ENCODE data around the gene ARHGAP42. TPM values are rescaled to one million over a fixed set of nuclear protein-coding genes. Genes with fewer than 3 reads are reported as not detected.

Gene ARHGAP42
- total RNA-seq, 1 donor from 2014 or later, result 0.16 TPM

DNA sequence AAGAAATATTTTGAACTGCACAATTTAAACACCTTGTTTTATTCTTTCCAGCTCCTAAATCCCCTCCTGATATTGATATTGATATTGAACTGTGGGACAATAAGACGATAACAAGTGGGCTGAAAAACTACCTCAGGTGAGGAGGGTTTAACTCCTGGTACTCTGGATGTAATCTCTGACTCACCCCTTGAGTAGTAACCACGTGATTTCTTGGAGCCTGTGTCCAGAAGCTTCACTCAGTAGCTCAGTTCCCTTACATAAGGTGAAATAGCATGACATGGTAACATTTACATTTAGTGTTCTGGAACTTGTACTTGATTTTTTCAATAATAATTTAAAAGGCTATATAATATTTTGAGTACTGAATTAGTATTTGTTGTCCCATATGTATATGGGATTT is 274.5 kb downstream of the ARHGAP42 start:
- Mint-ChIP-seq H3K36me3 (ENCODE audit: low read depth) (no peaks in the 10 kb centered on the region), H3K4me1 (ENCODE audit: low read depth) (no peaks in the 10 kb centered on the region), H3K4me3 (ENCODE audit: low read depth) (no peak overlapping the region), H3K9me3 (no peaks in the 10 kb centered on the region), H3K27me3 (ENCODE audit: low read depth) (no peaks in the 10 kb centered on the region), H3K27ac (no peak overlapping the region)
- no peak for DNase-seq (ENCODE audit: low spot score)
- intact Hi-C loops (cut with micrococcal nuclease), result no loop called here

DNA sequence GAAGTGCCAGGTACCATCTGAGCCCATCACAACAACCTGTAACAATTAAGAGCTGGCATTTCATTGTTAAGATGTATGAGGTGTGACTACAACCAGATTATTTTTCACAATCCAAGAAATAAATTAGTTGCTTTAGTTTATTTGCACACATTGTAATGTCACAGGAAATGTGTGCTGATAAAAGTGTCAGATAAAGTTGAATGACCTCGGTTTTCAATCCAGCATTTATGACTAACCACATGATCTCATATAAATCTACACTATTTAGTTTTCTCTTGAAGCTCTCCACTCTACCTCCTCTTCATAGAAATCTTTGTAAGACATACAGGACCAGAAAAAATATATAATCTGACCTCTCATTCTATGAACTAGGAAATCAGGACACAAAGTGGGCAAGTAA is 276.3 kb downstream of the ARHGAP42 start:
- H3K27me3 Mint-ChIP-seq (ENCODE audit: low read depth), result no peaks in the 10 kb centered on the region
- DNase-seq (ENCODE audit: low spot score), result no peak
- no peaks in the 10 kb centered on the region for H3K36me3 Mint-ChIP-seq (ENCODE audit: low read depth)
- no peaks in the 10 kb centered on the region for H3K9me3 Mint-ChIP-seq
- no peak overlapping the region for H3K4me3 Mint-ChIP-seq (ENCODE audit: low read depth)
- intact Hi-C loops (cut with micrococcal nuclease), result no loop called here
- no peaks in the 10 kb centered on the region for H3K4me1 Mint-ChIP-seq (ENCODE audit: low read depth)
- no peak overlapping the region for H3K27ac Mint-ChIP-seq

DNA sequence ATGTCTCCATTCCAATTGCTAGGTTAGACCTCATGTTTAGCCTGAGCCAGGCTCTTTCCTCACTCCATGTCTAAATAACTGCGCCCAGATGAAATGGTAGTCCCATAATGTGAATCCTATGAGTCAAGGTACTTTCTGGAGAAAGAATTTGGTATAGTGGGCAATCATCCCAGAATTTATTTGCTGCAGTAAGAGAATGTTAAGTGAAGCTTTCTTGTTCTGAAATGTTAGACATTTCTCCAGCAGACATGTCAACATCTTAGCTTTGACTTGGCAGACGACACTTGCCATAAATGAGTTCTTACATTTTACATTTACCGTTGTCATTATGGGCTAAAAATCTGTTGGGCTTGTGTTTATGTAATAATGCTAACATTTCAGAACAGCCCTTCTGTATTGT is 277.3 kb downstream of the ARHGAP42 start:
- Mint-ChIP-seq H3K4me1 (ENCODE audit: low read depth) (no peaks in the 10 kb centered on the region), H3K27me3 (ENCODE audit: low read depth) (no peaks in the 10 kb centered on the region), H3K27ac (no peak overlapping the region), H3K9me3 (peaks cover 2% of the 10 kb centered on the region), H3K36me3 (ENCODE audit: low read depth) (no peaks in the 10 kb centered on the region), H3K4me3 (ENCODE audit: low read depth) (no peak overlapping the region)
- no peak for DNase-seq (ENCODE audit: low spot score)
- intact Hi-C loops (cut with micrococcal nuclease), result no loop called here

DNA sequence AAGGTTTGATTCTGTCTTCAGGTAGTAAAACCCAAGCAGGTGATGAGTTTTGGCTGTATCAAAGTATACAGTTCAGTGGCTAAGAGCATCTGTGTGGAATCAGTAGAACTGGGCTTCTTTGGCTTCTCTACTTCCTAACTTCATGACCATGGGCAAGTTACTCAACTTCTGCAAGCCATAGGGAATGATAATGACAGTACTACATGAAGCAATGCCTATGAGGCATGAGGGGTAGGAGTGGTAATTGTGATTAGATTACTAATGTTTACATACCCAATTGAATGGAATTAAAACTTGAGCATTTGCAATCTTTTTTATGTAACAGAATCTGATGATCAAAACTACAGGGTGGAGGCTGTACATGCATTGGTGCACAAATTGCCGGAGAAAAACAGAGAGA is 278.3 kb downstream of the ARHGAP42 start:
- peaks cover 4% of the 10 kb centered on the region for H3K9me3 Mint-ChIP-seq
- DNase-seq (ENCODE audit: low spot score), result no peak
- no peak overlapping the region for H3K27ac Mint-ChIP-seq
- no peaks in the 10 kb centered on the region for H3K36me3 Mint-ChIP-seq (ENCODE audit: low read depth)
- no peaks in the 10 kb centered on the region for H3K27me3 Mint-ChIP-seq (ENCODE audit: low read depth)
- H3K4me1 Mint-ChIP-seq (ENCODE audit: low read depth), result no peaks in the 10 kb centered on the region
- intact Hi-C loops (cut with micrococcal nuclease), result no loop called here
- no peak overlapping the region for H3K4me3 Mint-ChIP-seq (ENCODE audit: low read depth)

DNA sequence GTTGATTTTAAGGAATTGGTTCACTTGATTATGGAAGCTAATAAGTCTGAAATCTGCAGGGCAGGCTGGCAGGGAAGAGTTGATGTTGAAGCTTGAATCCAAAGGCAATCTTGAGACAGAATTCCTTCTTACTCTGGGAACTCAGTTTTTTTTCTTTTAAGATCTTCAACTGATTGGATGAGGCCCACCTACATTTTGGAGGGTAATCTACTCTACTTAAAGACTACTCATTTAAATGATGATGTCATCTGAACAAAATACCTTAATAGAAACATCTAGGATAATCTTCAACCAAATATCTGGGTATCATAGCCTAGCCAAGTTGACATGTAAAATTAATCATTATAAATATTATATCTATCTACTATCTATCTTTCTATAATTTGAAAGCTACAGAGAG is 279.3 kb downstream of the ARHGAP42 start:
- Mint-ChIP-seq H3K27me3 (ENCODE audit: low read depth) (no peaks in the 10 kb centered on the region), H3K4me3 (ENCODE audit: low read depth) (no peak overlapping the region), H3K9me3 (peaks cover 4% of the 10 kb centered on the region), H3K4me1 (ENCODE audit: low read depth) (no peaks in the 10 kb centered on the region), H3K27ac (no peak overlapping the region), H3K36me3 (ENCODE audit: low read depth) (no peaks in the 10 kb centered on the region)
- no peak for DNase-seq (ENCODE audit: low spot score)
- intact Hi-C loops (cut with micrococcal nuclease), result no loop called here

DNA sequence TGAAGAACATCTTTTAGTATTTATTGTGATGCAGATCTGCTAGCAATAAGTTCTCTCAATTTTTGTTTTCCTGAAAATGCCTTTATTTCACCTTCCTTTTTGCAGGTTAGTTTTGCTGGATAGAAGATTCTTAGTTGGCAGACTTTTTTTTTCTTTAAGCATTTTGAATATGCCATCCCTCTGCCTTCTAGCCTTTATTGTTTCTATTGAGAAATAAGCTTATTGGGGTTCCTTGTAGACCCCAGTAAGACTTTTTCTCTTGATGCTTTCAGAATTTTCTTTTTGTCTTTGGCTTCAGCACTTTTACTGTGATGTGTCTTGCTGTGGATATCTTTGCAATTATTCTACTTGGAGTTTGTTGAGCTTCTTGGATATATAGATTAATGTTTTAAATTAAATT is 281.9 kb downstream of the ARHGAP42 start:
- H3K36me3 Mint-ChIP-seq (ENCODE audit: low read depth), result no peaks in the 10 kb centered on the region
- intact Hi-C loops (cut with micrococcal nuclease), result no loop called here
- no peak for DNase-seq (ENCODE audit: low spot score)
- H3K27ac Mint-ChIP-seq, result no peak overlapping the region
- H3K9me3 Mint-ChIP-seq, result peaks cover 4% of the 10 kb centered on the region
- H3K4me1 Mint-ChIP-seq (ENCODE audit: low read depth), result no peaks in the 10 kb centered on the region
- H3K4me3 Mint-ChIP-seq (ENCODE audit: low read depth), result no peak overlapping the region
- H3K27me3 Mint-ChIP-seq (ENCODE audit: low read depth), result no peaks in the 10 kb centered on the region

DNA sequence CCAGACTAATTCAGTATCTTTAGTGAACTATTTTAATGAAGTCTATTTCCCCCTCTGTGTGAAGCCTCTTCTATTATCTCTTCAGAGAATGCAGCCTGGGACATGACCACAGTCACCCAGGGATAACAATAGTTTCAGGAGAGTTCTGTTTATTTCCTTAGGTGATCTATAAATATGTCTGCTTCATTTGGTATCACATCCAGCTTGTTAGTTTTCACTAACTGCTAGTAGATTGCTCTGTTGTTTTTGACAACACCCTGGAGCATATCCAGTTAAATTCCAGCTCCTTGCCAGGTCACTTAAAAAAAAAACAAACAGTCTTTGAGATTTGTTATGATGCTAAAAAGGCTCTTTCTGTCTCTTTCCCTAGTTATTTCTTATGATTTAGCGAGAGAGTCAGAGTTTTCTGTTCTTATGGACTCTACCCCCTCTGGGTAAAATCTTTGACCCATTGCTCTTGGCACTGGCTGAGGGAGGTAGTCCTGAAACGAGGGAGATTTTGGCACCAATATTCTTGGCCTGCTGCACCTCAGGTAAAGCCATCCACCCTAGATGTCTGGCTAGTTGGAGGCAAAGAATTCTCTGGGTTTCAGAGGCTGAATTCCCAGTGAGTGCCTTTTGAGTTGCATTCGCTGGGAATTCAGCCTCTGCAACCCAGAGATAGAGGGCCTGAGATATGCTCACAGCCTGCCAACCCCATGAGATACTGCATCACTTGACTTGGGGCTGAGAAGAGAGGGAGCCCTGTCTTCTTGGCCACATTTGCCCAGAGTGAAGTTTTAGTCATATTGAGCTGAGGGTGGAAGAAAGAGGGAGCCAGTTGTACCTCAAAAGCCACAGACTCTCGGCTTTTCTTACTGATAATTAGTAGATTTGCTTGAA is 283.4 kb downstream of the ARHGAP42 start:
- H3K4me1 Mint-ChIP-seq (ENCODE audit: low read depth), result no peaks in the 10 kb centered on the region
- no peak overlapping the region for H3K27ac Mint-ChIP-seq
- intact Hi-C loops (cut with micrococcal nuclease), result no loop called here
- H3K9me3 Mint-ChIP-seq, result peaks cover 4% of the 10 kb centered on the region
- no peak for DNase-seq (ENCODE audit: low spot score)
- H3K4me3 Mint-ChIP-seq (ENCODE audit: low read depth), result no peak overlapping the region
- H3K36me3 Mint-ChIP-seq (ENCODE audit: low read depth), result no peaks in the 10 kb centered on the region
- no peaks in the 10 kb centered on the region for H3K27me3 Mint-ChIP-seq (ENCODE audit: low read depth)

DNA sequence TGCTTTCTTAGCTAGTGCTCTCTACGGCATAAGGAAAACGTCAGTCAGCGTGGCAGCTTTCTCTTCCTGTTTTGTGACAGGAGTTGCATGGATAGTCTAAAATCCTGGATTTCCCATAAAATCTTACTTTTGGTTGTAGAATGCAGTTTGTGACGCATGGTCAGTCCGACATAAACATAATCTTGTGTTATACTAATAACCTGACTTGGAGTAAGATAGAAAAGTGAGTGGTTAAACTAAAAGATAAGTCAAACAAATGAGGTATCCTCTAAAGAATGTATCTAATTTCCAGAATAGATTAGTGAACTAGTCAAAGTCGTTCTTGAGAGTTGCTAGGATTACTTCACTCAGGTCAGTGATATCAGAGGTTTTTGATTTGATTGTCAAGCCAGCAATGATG is 285.0 kb downstream of the ARHGAP42 start:
- intact Hi-C loops (cut with micrococcal nuclease), result no loop called here
- Mint-ChIP-seq H3K4me1 (ENCODE audit: low read depth) (no peaks in the 10 kb centered on the region), H3K36me3 (ENCODE audit: low read depth) (no peaks in the 10 kb centered on the region), H3K27ac (no peak overlapping the region), H3K4me3 (ENCODE audit: low read depth) (no peak overlapping the region), H3K27me3 (ENCODE audit: low read depth) (no peaks in the 10 kb centered on the region), H3K9me3 (peaks cover 4% of the 10 kb centered on the region)
- no peak for DNase-seq (ENCODE audit: low spot score)

DNA sequence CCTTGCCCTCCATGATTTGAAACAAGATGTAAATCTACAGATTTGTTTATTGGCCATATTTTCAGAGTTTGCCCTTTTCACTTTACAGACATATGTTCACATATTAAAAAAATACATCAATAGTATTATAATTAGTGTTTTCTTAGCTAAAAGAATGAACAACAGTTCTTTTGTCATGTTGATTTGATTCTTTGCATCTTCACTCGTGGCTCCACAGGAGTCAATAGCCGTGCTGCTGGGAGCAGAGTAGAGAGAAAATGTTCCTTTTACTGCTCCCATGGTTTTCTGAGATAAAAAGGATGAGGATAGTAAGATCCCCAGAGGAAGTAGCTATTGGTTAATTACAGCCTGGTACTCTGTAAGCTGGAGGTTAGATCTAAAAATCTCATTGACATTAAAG is 291.4 kb downstream of the ARHGAP42 start:
- intact Hi-C loops (cut with micrococcal nuclease), result no loop called here
- no peaks in the 10 kb centered on the region for H3K36me3 Mint-ChIP-seq (ENCODE audit: low read depth)
- no peak for DNase-seq (ENCODE audit: low spot score)
- H3K9me3 Mint-ChIP-seq, result no peaks in the 10 kb centered on the region
- no peak overlapping the region for H3K27ac Mint-ChIP-seq
- H3K4me3 Mint-ChIP-seq (ENCODE audit: low read depth), result no peak overlapping the region
- no peaks in the 10 kb centered on the region for H3K27me3 Mint-ChIP-seq (ENCODE audit: low read depth)
- no peaks in the 10 kb centered on the region for H3K4me1 Mint-ChIP-seq (ENCODE audit: low read depth)

DNA sequence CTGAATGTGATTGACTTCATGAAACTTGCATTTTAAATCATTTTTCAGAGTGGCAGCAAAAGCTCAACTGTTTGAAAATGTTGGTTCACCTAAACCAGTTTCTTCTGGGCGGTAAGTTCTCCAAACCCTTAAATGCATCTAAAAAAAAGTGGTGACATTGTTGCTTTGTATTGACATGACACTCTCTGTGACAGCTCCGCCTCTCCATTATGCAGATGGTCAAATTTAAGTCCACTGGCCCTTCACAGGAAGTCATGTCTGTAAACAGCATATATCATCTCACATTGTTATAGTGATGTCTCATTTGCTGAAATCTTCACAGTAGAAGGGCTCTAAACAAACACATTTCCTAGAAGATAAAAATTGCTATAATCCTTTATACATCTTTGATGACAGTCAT is 291.9 kb downstream of the ARHGAP42 start:
- H3K27me3 Mint-ChIP-seq (ENCODE audit: low read depth), result no peaks in the 10 kb centered on the region
- DNase-seq (ENCODE audit: low spot score), result no peak
- H3K27ac Mint-ChIP-seq, result no peak overlapping the region
- H3K9me3 Mint-ChIP-seq, result no peaks in the 10 kb centered on the region
- no peaks in the 10 kb centered on the region for H3K4me1 Mint-ChIP-seq (ENCODE audit: low read depth)
- no peak overlapping the region for H3K4me3 Mint-ChIP-seq (ENCODE audit: low read depth)
- intact Hi-C loops (cut with micrococcal nuclease), result no loop called here
- no peaks in the 10 kb centered on the region for H3K36me3 Mint-ChIP-seq (ENCODE audit: low read depth)

DNA sequence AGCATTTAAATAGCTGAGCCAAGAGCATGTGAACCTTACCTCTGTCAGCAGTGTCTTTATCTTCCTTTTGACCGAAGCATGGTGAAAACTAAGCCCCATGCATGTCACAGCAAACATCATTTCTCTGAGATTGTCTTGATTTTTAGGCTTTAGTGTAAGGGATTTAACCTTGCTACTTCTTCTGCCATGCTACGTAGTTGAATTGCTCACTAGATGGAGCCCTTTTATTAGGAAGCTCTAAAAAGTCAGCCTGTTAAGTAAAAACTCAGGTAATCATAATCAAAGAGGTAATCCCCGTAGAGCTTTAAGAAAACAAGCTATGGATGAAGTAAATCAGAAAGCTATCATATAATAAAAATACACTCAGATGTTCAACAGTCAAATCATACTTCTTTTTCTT is 293.1 kb downstream of the ARHGAP42 start:
- Mint-ChIP-seq H3K9me3 (no peaks in the 10 kb centered on the region), H3K4me1 (ENCODE audit: low read depth) (no peaks in the 10 kb centered on the region), H3K4me3 (ENCODE audit: low read depth) (no peak overlapping the region), H3K27me3 (ENCODE audit: low read depth) (no peaks in the 10 kb centered on the region), H3K27ac (no peak overlapping the region), H3K36me3 (ENCODE audit: low read depth) (no peaks in the 10 kb centered on the region)
- intact Hi-C loops (cut with micrococcal nuclease), result no loop called here
- no peak for DNase-seq (ENCODE audit: low spot score)

DNA sequence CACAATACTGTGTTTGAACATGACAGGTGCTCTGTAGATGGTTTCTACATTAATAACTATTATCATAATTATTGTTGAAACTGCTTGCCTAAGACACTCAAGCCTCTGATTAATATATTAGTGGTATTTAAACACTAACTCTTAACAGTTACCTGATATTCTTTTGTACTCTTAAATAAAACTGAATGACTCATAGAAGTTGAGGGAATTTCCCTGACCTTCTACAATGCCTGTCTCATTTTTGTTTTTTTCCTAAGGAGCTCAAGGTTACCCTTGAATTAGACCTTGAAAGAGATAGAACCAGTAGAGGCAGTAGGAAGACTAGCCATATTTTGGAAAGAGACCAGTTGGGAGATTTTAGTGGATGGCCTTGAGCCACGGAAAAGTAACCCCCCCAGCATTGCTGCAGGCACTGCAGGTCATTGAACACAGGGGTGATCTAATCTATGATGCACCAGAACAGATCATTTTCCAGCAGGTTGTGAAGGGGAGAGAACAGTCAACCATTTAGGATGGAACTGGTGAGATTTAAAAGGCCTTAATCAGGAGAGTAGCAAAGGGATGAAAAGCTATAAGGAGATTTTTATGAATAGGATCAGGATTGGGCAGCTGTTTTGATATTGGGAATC is 294.2 kb downstream of the ARHGAP42 start:
- no peak overlapping the region for H3K4me3 Mint-ChIP-seq (ENCODE audit: low read depth)
- no peaks in the 10 kb centered on the region for H3K36me3 Mint-ChIP-seq (ENCODE audit: low read depth)
- intact Hi-C loops (cut with micrococcal nuclease), result no loop called here
- H3K27ac Mint-ChIP-seq, result no peak overlapping the region
- no peaks in the 10 kb centered on the region for H3K9me3 Mint-ChIP-seq
- no peaks in the 10 kb centered on the region for H3K27me3 Mint-ChIP-seq (ENCODE audit: low read depth)
- no peaks in the 10 kb centered on the region for H3K4me1 Mint-ChIP-seq (ENCODE audit: low read depth)
- no peak for DNase-seq (ENCODE audit: low spot score)

DNA sequence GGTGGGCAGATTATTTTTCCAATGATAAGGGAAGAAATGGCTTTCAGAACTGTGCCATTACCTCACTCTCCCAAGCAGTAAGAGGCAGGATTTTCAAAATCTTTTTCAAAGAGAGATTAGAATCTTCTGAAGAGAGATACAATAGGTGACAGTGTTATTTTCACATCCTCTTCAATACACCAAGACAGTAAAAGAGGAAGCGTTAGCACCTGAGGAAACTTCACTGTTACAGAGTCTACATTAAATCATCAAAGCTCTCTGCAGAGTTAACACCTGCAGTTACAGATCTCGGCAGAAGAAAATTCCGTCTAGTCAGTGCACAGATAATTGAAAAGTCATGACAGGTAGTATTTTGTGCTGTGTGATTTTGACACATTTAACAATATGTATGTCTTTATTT is 297.6 kb downstream of the ARHGAP42 start:
- H3K4me3 Mint-ChIP-seq (ENCODE audit: low read depth), result no peak overlapping the region
- no peaks in the 10 kb centered on the region for H3K9me3 Mint-ChIP-seq
- H3K27me3 Mint-ChIP-seq (ENCODE audit: low read depth), result no peaks in the 10 kb centered on the region
- no peaks in the 10 kb centered on the region for H3K4me1 Mint-ChIP-seq (ENCODE audit: low read depth)
- intact Hi-C loops (cut with micrococcal nuclease), result no loop called here
- no peak for DNase-seq (ENCODE audit: low spot score)
- H3K27ac Mint-ChIP-seq, result no peak overlapping the region
- H3K36me3 Mint-ChIP-seq (ENCODE audit: low read depth), result no peaks in the 10 kb centered on the region

Measured in activated T-helper 2 cell treated with anti-CD3 and anti-CD28 coated beads, Interferon-gamma antibody, Interleukin-2, Interleukin-4, amounts not matched to agents 10 μg/mL and 5 μg/mL and 100 μg/mL, durations not matched to agents 14 hours and 24 hours and 36 hours (primary cell).